ENCODE measurements around the gene CCDC148.

CCDC148 gene

DNA sequence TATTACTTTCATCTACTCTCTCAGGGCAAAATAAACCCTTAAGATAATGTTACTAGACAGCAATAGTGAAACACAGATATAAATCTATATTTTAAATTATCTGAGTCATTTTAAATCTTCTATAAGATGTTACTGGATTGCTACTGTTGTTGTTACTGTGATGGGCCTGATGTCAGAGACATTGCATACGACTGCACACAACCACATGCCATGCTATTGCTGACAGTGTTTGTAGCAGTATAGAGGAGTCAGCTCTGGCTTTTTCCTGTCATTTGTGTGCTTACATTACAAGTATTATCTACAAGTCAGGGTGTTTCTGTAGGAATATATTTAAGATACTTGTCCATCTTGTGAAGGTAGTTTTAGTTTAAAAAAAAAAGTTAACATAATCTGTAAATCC lies 63.9 kb downstream of the CCDC148 start:
- Histone ChIP-seq H3K27me3 (ENCODE audit: control insufficient read depth, insufficient read depth, low read length) (no peaks in the 10 kb centered on the region), H3K9ac (ENCODE audit: low read length) (no peak overlapping the region), H3K9me3 (ENCODE audit: control insufficient read depth, insufficient read depth, low read depth, low read length) (no peaks in the 10 kb centered on the region), H3K27ac (ENCODE audit: low read depth, low read length) (no peak overlapping the region), H3K4me1 (ENCODE audit: control insufficient read depth, insufficient read depth, low read length) (no peaks in the 10 kb centered on the region), H3K36me3 (ENCODE audit: control insufficient read depth, insufficient read depth, low read length) (no peaks in the 10 kb centered on the region), H3K4me3 (ENCODE audit: low read depth, low read length) (no peak overlapping the region)

DNA sequence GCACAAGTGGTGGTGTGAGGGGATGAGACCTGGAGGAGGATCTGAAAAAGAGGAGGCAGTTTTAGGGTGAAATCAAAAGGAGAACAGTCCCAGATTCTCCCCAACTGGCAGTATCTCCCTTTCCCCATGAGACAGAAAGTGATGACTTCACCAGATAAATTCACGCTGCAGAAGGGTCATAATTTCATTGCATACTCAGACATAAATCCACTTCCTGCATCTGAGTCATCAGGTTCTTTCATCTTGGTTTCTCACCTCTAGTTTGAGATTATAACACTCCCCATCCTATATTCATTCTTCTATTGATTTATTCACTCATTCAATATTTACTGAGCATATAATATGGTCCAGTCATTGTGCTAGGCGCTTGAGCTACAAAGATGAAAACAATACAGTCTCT lies 64.7 kb downstream of the CCDC148 start:
- Histone ChIP-seq H3K4me1 (ENCODE audit: control insufficient read depth, insufficient read depth, low read length) (no peaks in the 10 kb centered on the region), H3K9ac (ENCODE audit: low read length) (no peak overlapping the region), H3K27ac (ENCODE audit: low read depth, low read length) (no peak overlapping the region), H3K4me3 (ENCODE audit: low read depth, low read length) (no peak overlapping the region), H3K36me3 (ENCODE audit: control insufficient read depth, insufficient read depth, low read length) (no peaks in the 10 kb centered on the region), H3K9me3 (ENCODE audit: control insufficient read depth, insufficient read depth, low read depth, low read length) (no peaks in the 10 kb centered on the region), H3K27me3 (ENCODE audit: control insufficient read depth, insufficient read depth, low read length) (no peaks in the 10 kb centered on the region)

DNA sequence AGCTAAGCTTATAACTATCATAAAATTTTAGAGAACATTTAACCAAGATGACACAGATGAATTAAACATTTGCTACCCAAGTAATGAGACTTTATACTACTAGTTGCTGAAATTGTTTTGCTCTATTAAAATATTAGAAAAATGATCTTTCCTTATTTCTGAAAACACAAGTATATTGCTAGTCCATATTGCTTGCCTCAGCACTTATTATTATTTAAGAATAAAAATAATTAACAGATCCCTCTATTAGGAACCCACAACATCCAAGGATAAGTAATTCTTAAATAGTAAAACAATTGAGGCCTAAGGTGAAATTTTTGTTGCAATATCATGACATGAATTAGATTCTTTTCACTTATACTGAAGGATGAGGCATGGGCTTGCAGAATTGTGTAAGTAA lies 65.2 kb downstream of the CCDC148 start:
- Histone ChIP-seq H3K9ac (ENCODE audit: low read length) (no peak overlapping the region), H3K9me3 (ENCODE audit: control insufficient read depth, insufficient read depth, low read depth, low read length) (no peaks in the 10 kb centered on the region), H3K27ac (ENCODE audit: low read depth, low read length) (no peak overlapping the region), H3K4me1 (ENCODE audit: control insufficient read depth, insufficient read depth, low read length) (no peaks in the 10 kb centered on the region), H3K36me3 (ENCODE audit: control insufficient read depth, insufficient read depth, low read length) (no peaks in the 10 kb centered on the region), H3K27me3 (ENCODE audit: control insufficient read depth, insufficient read depth, low read length) (no peaks in the 10 kb centered on the region), H3K4me3 (ENCODE audit: low read depth, low read length) (no peak overlapping the region)

DNA sequence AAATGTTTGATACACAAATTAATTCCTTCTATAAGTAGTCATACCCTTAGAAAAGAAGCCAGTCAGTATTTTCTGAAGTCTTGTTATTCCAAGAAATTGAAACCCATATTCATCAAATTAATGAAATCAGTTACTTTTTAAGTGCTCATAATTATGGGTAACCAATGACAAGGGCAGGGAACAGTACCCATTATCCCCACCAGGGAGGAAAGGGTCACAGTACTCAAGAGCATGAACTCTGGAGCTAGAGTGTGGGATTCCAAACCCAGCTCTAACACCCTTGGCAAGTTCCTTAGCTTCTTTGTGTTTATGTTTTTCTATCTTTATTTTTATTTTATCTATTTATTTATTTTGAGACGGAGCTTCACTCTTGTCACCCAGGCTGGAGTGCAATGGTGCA lies 68.4 kb downstream of the CCDC148 start:
- no peaks in the 10 kb centered on the region for H3K27me3 ChIP-seq (ENCODE audit: control insufficient read depth, insufficient read depth, low read length)
- no peaks in the 10 kb centered on the region for H3K4me1 ChIP-seq (ENCODE audit: control insufficient read depth, insufficient read depth, low read length)
- H3K9me3 ChIP-seq (ENCODE audit: control insufficient read depth, insufficient read depth, low read depth, low read length), result no peaks in the 10 kb centered on the region
- H3K36me3 ChIP-seq (ENCODE audit: control insufficient read depth, insufficient read depth, low read length), result no peaks in the 10 kb centered on the region
- no peak overlapping the region for H3K27ac ChIP-seq (ENCODE audit: low read depth, low read length)
- no peak overlapping the region for H3K9ac ChIP-seq (ENCODE audit: low read length)
- no peak overlapping the region for H3K4me3 ChIP-seq (ENCODE audit: low read depth, low read length)

DNA sequence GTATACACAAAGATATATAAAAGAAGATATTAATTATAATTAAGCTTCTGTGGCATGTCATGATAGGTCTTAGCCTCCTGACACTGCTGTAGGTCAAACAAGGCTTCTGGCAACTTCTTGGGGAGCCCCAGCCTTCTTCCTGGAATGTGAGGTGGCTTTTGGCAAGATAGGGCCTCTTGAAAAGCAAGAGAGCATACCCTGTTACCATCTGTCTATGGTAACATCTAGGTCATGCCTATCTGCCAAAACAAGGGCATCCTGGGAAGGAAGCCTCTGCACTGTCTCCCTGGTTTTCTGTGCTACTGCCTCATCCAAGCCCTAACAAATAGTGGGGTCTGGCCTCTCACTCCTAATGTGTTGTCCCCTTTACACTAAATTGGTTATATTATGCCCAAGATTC lies 70.9 kb downstream of the CCDC148 start:
- Histone ChIP-seq H3K27me3 (ENCODE audit: control insufficient read depth, insufficient read depth, low read length) (no peaks in the 10 kb centered on the region), H3K4me1 (ENCODE audit: control insufficient read depth, insufficient read depth, low read length) (no peaks in the 10 kb centered on the region), H3K9me3 (ENCODE audit: control insufficient read depth, insufficient read depth, low read depth, low read length) (no peaks in the 10 kb centered on the region), H3K27ac (ENCODE audit: low read depth, low read length) (no peak overlapping the region), H3K4me3 (ENCODE audit: low read depth, low read length) (no peak overlapping the region), H3K9ac (ENCODE audit: low read length) (no peak overlapping the region), H3K36me3 (ENCODE audit: control insufficient read depth, insufficient read depth, low read length) (no peaks in the 10 kb centered on the region)

DNA sequence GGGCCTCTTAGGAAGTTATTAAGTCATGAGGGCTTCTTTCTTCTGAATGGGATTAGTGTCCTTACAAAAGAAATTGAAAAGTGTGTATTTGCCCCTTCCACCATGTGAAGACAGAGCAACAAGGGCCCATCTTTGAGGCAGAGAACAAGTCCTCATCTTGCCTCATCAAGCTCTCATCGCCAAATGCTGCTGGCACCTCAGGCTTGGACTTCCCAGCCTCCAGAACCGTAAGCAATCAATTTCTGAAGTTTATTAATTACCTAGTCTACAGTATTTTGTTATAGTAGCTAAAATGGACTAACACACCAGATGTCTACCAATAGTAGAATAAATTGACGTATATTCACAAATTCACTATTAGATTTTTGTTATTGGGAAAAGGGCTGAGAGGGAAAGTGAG lies 74.6 kb downstream of the CCDC148 start:
- Histone ChIP-seq H3K27me3 (ENCODE audit: control insufficient read depth, insufficient read depth, low read length) (no peaks in the 10 kb centered on the region), H3K4me3 (ENCODE audit: low read depth, low read length) (no peak overlapping the region), H3K9me3 (ENCODE audit: control insufficient read depth, insufficient read depth, low read depth, low read length) (no peaks in the 10 kb centered on the region), H3K36me3 (ENCODE audit: control insufficient read depth, insufficient read depth, low read length) (no peaks in the 10 kb centered on the region), H3K9ac (ENCODE audit: low read length) (no peak overlapping the region), H3K4me1 (ENCODE audit: control insufficient read depth, insufficient read depth, low read length) (no peaks in the 10 kb centered on the region), H3K27ac (ENCODE audit: low read depth, low read length) (no peak overlapping the region)

DNA sequence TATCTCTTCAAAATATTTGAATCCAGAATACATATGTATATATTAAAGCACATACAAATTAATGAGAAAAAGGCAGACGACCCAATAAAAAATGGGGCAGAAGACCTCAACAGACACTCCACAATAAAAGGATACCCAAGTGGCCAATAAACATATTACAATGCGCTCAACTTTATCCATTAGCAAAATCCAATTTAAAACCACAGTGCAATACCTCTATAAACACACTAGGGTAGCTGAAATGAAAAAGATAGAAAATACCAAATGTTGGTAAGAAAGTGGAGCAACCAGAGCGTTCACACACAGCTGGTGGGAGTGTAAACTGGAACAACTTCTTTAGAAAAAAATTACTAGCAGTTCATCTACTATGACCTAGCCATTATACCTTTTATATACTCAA lies 75.3 kb downstream of the CCDC148 start:
- no peaks in the 10 kb centered on the region for H3K36me3 ChIP-seq (ENCODE audit: control insufficient read depth, insufficient read depth, low read length)
- H3K4me3 ChIP-seq (ENCODE audit: low read depth, low read length), result no peak overlapping the region
- H3K27me3 ChIP-seq (ENCODE audit: control insufficient read depth, insufficient read depth, low read length), result no peaks in the 10 kb centered on the region
- no peaks in the 10 kb centered on the region for H3K9me3 ChIP-seq (ENCODE audit: control insufficient read depth, insufficient read depth, low read depth, low read length)
- no peaks in the 10 kb centered on the region for H3K4me1 ChIP-seq (ENCODE audit: control insufficient read depth, insufficient read depth, low read length)
- H3K27ac ChIP-seq (ENCODE audit: low read depth, low read length), result no peak overlapping the region
- H3K9ac ChIP-seq (ENCODE audit: low read length), result no peak overlapping the region

DNA sequence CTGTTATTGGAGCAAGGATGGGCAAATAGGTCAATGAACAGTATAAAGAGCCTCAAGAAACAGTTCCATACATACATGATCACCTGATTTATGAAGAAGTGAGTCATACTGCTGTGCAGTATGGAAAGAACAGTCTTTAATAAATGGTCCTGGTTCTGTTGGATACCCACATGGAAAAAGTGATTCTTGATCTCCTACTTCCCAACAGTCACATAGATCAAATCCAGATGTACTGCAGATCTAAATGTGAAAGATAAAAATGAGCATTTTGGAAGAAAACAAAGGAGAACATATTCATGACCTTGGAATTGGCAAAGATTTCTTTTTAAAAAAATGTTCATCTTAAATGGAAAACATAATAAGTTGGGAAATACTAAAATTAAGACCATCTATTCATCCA lies 75.8 kb downstream of the CCDC148 start:
- no peak overlapping the region for H3K27ac ChIP-seq (ENCODE audit: low read depth, low read length)
- no peaks in the 10 kb centered on the region for H3K36me3 ChIP-seq (ENCODE audit: control insufficient read depth, insufficient read depth, low read length)
- no peaks in the 10 kb centered on the region for H3K9me3 ChIP-seq (ENCODE audit: control insufficient read depth, insufficient read depth, low read depth, low read length)
- H3K4me1 ChIP-seq (ENCODE audit: control insufficient read depth, insufficient read depth, low read length), result no peaks in the 10 kb centered on the region
- no peak overlapping the region for H3K9ac ChIP-seq (ENCODE audit: low read length)
- no peaks in the 10 kb centered on the region for H3K27me3 ChIP-seq (ENCODE audit: control insufficient read depth, insufficient read depth, low read length)
- H3K4me3 ChIP-seq (ENCODE audit: low read depth, low read length), result no peak overlapping the region

DNA sequence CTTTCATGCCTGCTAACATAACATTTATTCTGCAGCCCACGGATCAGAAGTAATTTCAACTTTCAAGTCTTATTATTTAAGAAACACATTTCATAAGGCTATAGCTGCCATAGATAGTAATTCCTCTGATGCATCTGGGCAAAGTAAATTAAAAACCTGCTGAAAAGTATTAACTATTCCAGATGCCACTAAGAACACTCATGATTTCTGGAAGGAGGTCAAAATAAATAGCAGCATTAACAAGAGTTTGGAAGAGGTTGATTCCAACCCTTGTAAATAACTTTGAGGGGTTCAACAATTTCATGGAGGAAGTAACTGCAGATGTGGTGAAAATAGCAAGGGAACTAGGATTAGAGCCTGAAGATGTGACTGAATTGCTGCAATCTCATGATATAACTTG lies 77.6 kb downstream of the CCDC148 start:
- Histone ChIP-seq H3K27ac (ENCODE audit: low read depth, low read length) (no peak overlapping the region), H3K27me3 (ENCODE audit: control insufficient read depth, insufficient read depth, low read length) (no peaks in the 10 kb centered on the region), H3K4me3 (ENCODE audit: low read depth, low read length) (no peak overlapping the region), H3K9me3 (ENCODE audit: control insufficient read depth, insufficient read depth, low read depth, low read length) (no peaks in the 10 kb centered on the region), H3K9ac (ENCODE audit: low read length) (no peak overlapping the region), H3K36me3 (ENCODE audit: control insufficient read depth, insufficient read depth, low read length) (no peaks in the 10 kb centered on the region), H3K4me1 (ENCODE audit: control insufficient read depth, insufficient read depth, low read length) (no peaks in the 10 kb centered on the region)

DNA sequence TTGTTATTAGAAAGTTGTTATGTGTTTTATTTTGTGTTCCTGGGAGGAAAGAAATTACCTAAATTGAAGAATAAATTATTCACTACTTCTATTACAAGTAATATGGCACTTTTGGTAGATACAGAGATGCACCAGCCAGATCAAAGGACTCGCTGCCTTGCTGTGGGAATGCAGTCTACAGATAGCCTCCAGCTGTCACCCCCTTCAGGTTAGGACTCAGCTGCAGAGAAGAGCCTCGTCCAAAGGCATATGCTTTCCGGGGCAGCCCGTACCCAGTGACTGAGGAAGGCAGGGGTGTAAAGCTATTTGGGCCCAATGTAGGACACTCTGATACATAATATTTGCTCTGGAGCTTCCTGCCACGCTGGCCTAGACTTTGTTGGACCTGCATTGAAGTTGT lies 90.2 kb downstream of the CCDC148 start:
- H3K9me3 ChIP-seq (ENCODE audit: control insufficient read depth, insufficient read depth, low read depth, low read length), result 0 out of 2 replicates have a peak, but pooled peaks cover 2% of the 10 kb centered on the region
- H3K9ac ChIP-seq (ENCODE audit: low read length), result no peak overlapping the region
- H3K27me3 ChIP-seq (ENCODE audit: control insufficient read depth, insufficient read depth, low read length), result no peaks in the 10 kb centered on the region
- no peak overlapping the region for H3K4me3 ChIP-seq (ENCODE audit: low read depth, low read length)
- H3K36me3 ChIP-seq (ENCODE audit: control insufficient read depth, insufficient read depth, low read length), result no peaks in the 10 kb centered on the region
- H3K27ac ChIP-seq (ENCODE audit: low read depth, low read length), result no peak overlapping the region
- H3K4me1 ChIP-seq (ENCODE audit: control insufficient read depth, insufficient read depth, low read length), result no peaks in the 10 kb centered on the region

DNA sequence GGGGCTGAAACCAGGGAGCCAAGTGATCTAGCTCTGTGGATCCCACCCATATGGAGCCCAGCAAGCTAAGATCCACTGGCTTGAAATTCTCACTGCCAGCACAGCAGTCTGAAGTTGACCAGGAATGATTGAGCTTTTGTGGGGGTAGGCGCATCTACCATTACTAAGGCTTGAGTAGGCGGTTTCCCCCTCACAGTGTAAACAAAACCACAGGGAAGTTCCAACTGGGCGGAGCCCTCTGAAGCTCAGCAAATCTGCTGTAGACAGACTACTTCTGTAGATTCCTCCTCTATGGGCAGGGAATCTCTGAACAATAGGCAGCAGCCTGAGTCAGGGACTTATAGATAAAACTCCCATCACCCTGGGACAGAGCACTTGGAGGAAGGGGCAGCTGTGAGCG lies 96.7 kb downstream of the CCDC148 start:
- Histone ChIP-seq H3K27ac (ENCODE audit: low read depth, low read length) (no peak overlapping the region), H3K27me3 (ENCODE audit: control insufficient read depth, insufficient read depth, low read length) (no peaks in the 10 kb centered on the region), H3K4me1 (ENCODE audit: control insufficient read depth, insufficient read depth, low read length) (peaks cover 10% of the 10 kb centered on the region), H3K36me3 (ENCODE audit: control insufficient read depth, insufficient read depth, low read length) (no peaks in the 10 kb centered on the region), H3K4me3 (ENCODE audit: low read depth, low read length) (no peak overlapping the region), H3K9ac (ENCODE audit: low read length) (no peak overlapping the region), H3K9me3 (ENCODE audit: control insufficient read depth, insufficient read depth, low read depth, low read length) (peaks cover 7% of the 10 kb centered on the region; the same call in 1 of the 2 replicates)

DNA sequence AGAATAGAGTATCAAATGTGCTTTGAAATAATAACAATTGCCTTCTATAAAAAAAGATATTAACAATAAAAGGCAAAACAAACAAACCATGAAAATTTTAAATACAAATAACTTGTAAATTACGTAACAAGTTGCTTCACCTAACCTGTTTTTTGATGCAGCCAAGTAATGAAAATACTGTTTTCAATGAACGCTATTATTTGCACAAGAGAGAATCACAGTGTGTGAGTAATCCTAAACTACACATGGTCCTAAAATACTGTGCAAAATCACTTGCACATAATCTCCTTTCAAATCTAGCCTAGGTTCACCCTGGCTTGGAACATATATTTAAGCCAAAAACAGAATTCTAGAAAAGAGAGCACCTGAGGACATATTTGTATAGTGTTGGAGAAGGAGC lies 98.9 kb downstream of the CCDC148 start:
- Histone ChIP-seq H3K36me3 (ENCODE audit: control insufficient read depth, insufficient read depth, low read length) (no peaks in the 10 kb centered on the region), H3K4me3 (ENCODE audit: low read depth, low read length) (no peak overlapping the region), H3K9ac (ENCODE audit: low read length) (no peak overlapping the region), H3K27me3 (ENCODE audit: control insufficient read depth, insufficient read depth, low read length) (no peaks in the 10 kb centered on the region), H3K27ac (ENCODE audit: low read depth, low read length) (no peak overlapping the region), H3K4me1 (ENCODE audit: control insufficient read depth, insufficient read depth, low read length) (peaks cover 10% of the 10 kb centered on the region), H3K9me3 (ENCODE audit: control insufficient read depth, insufficient read depth, low read depth, low read length) (peaks cover 7% of the 10 kb centered on the region; the same call in 1 of the 2 replicates)

Data from HUES6 (cell line).